Uterus (tissue), 2 donors: ENCODE results near the gene SIK2.

ENCODE experiments used
- POLR2A ChIP-seq, 2 donors: fragments of 450-650 bp; IDR thresholded peaks; one replicate each; pipeline ENCODE4 v1.6.1; 2016; ENCODE audit warnings: antibody characterized with exemption in 2 of 2, mild to moderate bottlenecking in 1 of 2, moderate library complexity in 1 of 2
- TF ChIP-seq, protein P1 (sequence below), 4 experiments: fragments of 200-600 bp in 2 of 4; fragments of 450-650 bp in 2 of 4; sonication (generic) in 2 of 4; IDR thresholded peaks; one replicate each; pipeline ENCODE4 v1.5.1; 2016 to 2019; ENCODE audit warnings: antibody characterized with exemption in 4 of 4, mild to moderate bottlenecking in 2 of 4, moderate library complexity in 1 of 4

DNA sequence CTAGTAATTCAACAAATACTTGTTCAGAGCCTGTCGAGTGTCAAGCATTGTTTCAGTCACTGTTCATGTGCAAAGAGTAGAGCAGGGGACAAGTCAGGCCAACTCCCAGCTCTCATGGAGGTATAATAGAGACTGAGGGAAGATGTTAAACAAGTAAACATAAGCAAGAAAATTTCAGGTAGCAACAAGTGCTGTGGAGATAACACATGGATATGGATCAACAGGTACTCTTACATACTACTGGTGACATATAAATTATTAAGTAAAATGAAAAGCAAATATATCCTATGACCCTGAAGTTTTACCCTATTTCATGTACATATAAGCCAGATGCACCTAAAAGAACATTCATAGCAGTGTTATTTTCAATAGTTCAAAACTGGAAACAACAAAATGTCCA is 42.7 kb downstream of the SIK2 start:
- TF ChIP-seq, protein P1, sequence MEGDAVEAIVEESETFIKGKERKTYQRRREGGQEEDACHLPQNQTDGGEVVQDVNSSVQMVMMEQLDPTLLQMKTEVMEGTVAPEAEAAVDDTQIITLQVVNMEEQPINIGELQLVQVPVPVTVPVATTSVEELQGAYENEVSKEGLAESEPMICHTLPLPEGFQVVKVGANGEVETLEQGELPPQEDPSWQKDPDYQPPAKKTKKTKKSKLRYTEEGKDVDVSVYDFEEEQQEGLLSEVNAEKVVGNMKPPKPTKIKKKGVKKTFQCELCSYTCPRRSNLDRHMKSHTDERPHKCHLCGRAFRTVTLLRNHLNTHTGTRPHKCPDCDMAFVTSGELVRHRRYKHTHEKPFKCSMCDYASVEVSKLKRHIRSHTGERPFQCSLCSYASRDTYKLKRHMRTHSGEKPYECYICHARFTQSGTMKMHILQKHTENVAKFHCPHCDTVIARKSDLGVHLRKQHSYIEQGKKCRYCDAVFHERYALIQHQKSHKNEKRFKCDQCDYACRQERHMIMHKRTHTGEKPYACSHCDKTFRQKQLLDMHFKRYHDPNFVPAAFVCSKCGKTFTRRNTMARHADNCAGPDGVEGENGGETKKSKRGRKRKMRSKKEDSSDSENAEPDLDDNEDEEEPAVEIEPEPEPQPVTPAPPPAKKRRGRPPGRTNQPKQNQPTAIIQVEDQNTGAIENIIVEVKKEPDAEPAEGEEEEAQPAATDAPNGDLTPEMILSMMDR (IDR thresholded peaks at IDR 0.05), result no peak
- TF ChIP-seq POLR2A (IDR thresholded peaks at IDR 0.05), result no peak
